Activated CD8-positive, alpha-beta memory T cell treated with anti-CD3 and anti-CD28 coated beads, Interleukin-2, amount 10 ng/mL, durations not matched to agents 7 days and 5 days (primary cell): ENCODE results near the gene ANXA1. TPM values are rescaled to one million over a fixed set of nuclear protein-coding genes. Genes with fewer than 3 reads are reported as not detected.

Experiments
- ATAC-seq: fragments of 150-1000 bp; cut with Tn5 transposase; one replicate; pipeline ENCODE4 v1.10.0; 2021; ENCODE audit warnings: moderate library complexity
- CTCF ChIA-PET: fragments of 350-600 bp; sonication (Branson Sonifier 250); formaldehyde crosslinking; loops from one replicate; lab custom pipeline; 2021; ENCODE audit warnings: antibody characterized with exemption; lab: Charles Lee
- DNase-seq: peaks from one replicate; pipeline ENCODE4 v3.0.0-alpha.2; 2020
- H3K27ac Mint-ChIP-seq: one replicate; pipeline ENCODE4 v1.8.0; 2021; ENCODE audit warnings: mild to moderate bottlenecking, mixed read lengths
- H3K27me3 Mint-ChIP-seq: one replicate; pipeline ENCODE4 v1.8.0; 2021; ENCODE audit warnings: mixed read lengths
- H3K36me3 Mint-ChIP-seq: one replicate; pipeline ENCODE4 v1.8.0; 2021; ENCODE audit warnings: mild to moderate bottlenecking, mixed read lengths
- H3K4me1 Mint-ChIP-seq: one replicate; pipeline ENCODE4 v1.8.0; 2021; ENCODE audit warnings: mixed read lengths
- H3K4me3 Mint-ChIP-seq: one replicate; pipeline ENCODE4 v1.8.0; 2021; ENCODE audit warnings: mild to moderate bottlenecking, moderate library complexity, mixed read lengths
- H3K9me3 Mint-ChIP-seq: one replicate; pipeline ENCODE4 v1.8.0; 2022; ENCODE audit warnings: low read depth, mixed read lengths
- total RNA-seq, 2 experiments: library from RNA; stranded (reverse); gene quantifications; one replicate each; pipeline ENCODE4 v1.2.3, GENCODE V29; 2021

The ANXA1 gene
- total RNA-seq, 2 experiments from 2014 or later = 135 to 177 TPM

DNA sequence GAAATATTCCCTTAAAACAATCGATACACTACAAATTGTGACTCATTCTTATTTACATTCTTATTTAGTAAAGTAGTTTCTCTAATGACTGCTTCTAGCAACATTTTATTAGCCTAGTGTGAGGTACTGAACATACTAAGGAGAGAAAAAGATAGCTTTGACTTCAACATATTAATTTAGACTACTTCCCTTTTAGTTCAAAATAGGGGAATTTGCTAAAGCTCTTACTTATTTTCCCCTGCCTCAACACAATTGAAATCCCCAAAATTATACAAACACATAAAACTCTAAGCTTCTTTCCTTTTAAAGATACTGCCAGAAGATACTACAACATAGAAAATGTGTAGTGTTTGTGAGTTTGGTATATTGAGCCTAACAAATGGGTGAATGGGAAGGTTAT is 55.2 kb downstream of the ANXA1 start:
- H3K9me3 Mint-ChIP-seq = no peaks in the 10 kb centered on the region

DNA sequence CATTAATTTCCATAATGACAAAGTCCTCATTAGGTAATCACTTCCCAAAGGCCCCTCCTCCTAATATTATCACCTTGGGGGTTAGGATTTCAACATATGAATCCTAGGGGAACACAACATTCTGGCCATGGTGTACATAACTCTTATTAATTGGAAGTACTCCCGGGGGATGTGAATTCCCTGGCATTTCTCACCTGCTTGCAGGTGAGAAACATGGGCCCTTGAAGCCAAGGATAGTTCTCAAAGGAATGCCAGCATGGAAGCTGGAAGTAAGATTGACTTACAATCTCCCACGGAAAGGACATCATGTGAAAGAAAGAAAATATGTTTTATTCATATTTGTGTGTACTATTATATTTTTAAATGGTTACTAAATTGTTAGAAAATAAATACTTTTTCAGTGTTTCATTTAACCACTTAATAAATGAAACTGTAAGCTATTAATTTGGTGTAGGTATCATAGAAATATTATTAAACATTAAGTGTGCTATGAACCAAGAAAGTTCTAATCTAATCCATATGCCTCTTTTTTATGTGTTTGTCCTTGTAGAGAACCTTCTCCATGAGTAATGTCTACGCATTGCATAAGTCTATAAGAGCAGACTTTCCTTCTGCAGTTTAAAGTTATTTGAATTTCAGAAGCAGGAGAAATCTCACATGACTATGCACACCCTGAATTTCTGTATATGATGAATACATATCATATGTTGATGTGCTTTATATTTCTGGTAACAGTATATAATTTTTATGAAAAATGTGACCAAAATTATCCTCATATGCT is 59.4 kb downstream of the ANXA1 start:
- ATAC-seq (no peak), DNase-seq (no peak)
- CTCF ChIA-PET = interaction anchor here (1.2 kb wide), 1 partner anchor 10 kb away, joined by 4 read pairs; no protein-coding TSS in a partner anchor
- Mint-ChIP-seq H3K4me1 (no peaks in the 10 kb centered on the region), H3K27me3 (peaks cover 25% of the 10 kb centered on the region), H3K9me3 (no peaks in the 10 kb centered on the region), H3K36me3 (no peaks in the 10 kb centered on the region), H3K4me3 (no peak overlapping the region), H3K27ac (no peak overlapping the region)

More for the DNA sequence above, 55.2 kb downstream of the ANXA1 start:
- DNase-seq (no peak), ATAC-seq (no peak)
- Mint-ChIP-seq H3K4me3 (no peak overlapping the region), H3K27me3 (peaks cover 7% of the 10 kb centered on the region), H3K36me3 (no peaks in the 10 kb centered on the region), H3K4me1 (peaks cover 5% of the 10 kb centered on the region), H3K27ac (no peak overlapping the region)
- CTCF ChIA-PET = no interaction called here

DNA sequence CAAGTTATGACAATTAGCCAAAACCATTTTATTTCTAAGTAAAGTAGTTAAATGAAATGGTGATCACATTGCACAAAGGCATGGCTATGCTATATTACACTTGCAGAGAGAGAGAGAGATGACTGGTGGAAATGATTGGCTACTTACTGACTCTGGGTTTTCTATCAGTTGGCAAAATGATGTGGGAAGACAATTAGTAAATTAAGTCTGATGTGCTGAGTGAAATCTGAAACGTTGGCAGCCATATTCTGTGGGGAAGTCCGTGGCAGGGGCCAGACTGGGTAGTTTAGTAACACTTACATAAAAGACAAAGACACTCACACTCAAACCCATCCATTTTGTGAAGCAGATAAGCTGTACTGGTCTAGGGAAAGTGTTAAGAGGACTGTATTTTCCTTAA is 61.6 kb downstream of the ANXA1 start:
- no peak overlapping the region for H3K27ac Mint-ChIP-seq
- DNase-seq (no peak), ATAC-seq (no peak)
- no peak overlapping the region for H3K4me3 Mint-ChIP-seq
- no peaks in the 10 kb centered on the region for H3K36me3 Mint-ChIP-seq
- CTCF ChIA-PET = no interaction called here
- peaks cover 31% of the 10 kb centered on the region for H3K27me3 Mint-ChIP-seq
- no peaks in the 10 kb centered on the region for H3K9me3 Mint-ChIP-seq
- H3K4me1 Mint-ChIP-seq = no peaks in the 10 kb centered on the region

GRCh38 chr9:73215249-73215648 is 63.6 kb downstream of the ANXA1 start:
- no peaks in the 10 kb centered on the region for H3K9me3 Mint-ChIP-seq
- H3K27me3 Mint-ChIP-seq = peaks cover 29% of the 10 kb centered on the region
- ATAC-seq (no peak), DNase-seq (no peak)
- no peak overlapping the region for H3K4me3 Mint-ChIP-seq
- H3K4me1 Mint-ChIP-seq = peaks cover 4% of the 10 kb centered on the region
- no peak overlapping the region for H3K27ac Mint-ChIP-seq
- no peaks in the 10 kb centered on the region for H3K36me3 Mint-ChIP-seq
- CTCF ChIA-PET = interaction anchor here (0.9 kb wide), 1 partner anchor 13 kb away, joined by 3 read pairs; no protein-coding TSS in a partner anchor

DNA sequence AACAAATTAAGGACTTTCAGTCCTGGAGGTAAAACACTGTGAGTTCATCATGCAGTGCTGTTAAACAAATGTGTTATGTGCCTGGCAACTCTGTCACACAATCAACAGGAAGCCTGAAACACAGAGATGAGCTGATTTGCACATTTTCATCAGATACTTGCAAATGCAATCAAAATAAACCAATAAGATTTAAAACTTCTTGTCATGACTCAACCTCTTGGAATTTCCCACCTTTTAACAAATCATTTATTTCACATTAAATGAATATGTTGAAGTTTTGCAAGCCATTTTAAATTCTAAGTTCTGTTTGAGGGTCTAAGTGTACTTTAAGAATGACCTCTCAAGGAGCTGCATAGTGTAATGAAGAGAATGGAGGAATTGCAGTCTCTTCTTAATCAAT is 64.4 kb downstream of the ANXA1 start:
- H3K9me3 Mint-ChIP-seq = no peaks in the 10 kb centered on the region
- H3K4me3 Mint-ChIP-seq = no peak overlapping the region
- no peak for DNase-seq
- peaks cover 33% of the 10 kb centered on the region for H3K27me3 Mint-ChIP-seq
- CTCF ChIA-PET = no interaction called here
- ATAC-seq = no peak
- no peak overlapping the region for H3K27ac Mint-ChIP-seq
- peaks cover 4% of the 10 kb centered on the region for H3K4me1 Mint-ChIP-seq
- no peaks in the 10 kb centered on the region for H3K36me3 Mint-ChIP-seq

Other genes with a start within 250 kb of the ANXA1 start
- not detected for gene ALDH1A1, start 198.8 kb upstream of the ANXA1 start, total RNA-seq